Gastroesophageal sphincter (tissue), 3 donors: ENCODE data around the gene TPPP.

Source experiments
- POLR2A ChIP-seq, 2 donors: fragments of 450-650 bp; IDR thresholded peaks; one replicate each; pipeline ENCODE4 v1.6.1; 2017; ENCODE audit warnings: antibody characterized with exemption in 2 of 2, mild to moderate bottlenecking in 2 of 2, moderate library complexity in 1 of 2
- TF ChIP-seq, protein P1 (sequence below), 4 experiments: fragments of 200-600 bp in 2 of 4; fragments of 450-650 bp in 2 of 4; sonication (generic) in 1 of 4; IDR thresholded peaks; one replicate each; pipeline ENCODE4 v1.5.1; 2017 to 2019; ENCODE audit warnings: antibody characterized with exemption in 4 of 4, mild to moderate bottlenecking in 2 of 4, moderate library complexity in 2 of 4

- TF ChIP-seq, protein P1, sequence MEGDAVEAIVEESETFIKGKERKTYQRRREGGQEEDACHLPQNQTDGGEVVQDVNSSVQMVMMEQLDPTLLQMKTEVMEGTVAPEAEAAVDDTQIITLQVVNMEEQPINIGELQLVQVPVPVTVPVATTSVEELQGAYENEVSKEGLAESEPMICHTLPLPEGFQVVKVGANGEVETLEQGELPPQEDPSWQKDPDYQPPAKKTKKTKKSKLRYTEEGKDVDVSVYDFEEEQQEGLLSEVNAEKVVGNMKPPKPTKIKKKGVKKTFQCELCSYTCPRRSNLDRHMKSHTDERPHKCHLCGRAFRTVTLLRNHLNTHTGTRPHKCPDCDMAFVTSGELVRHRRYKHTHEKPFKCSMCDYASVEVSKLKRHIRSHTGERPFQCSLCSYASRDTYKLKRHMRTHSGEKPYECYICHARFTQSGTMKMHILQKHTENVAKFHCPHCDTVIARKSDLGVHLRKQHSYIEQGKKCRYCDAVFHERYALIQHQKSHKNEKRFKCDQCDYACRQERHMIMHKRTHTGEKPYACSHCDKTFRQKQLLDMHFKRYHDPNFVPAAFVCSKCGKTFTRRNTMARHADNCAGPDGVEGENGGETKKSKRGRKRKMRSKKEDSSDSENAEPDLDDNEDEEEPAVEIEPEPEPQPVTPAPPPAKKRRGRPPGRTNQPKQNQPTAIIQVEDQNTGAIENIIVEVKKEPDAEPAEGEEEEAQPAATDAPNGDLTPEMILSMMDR (IDR thresholded peaks at IDR 0.05): no peak
- TF ChIP-seq POLR2A (IDR thresholded peaks at IDR 0.05): no peak
These were observed 49.3 kb downstream of the TPPP start for GRCh38 chr5:643811-644271.
